ENCODE data around the gene LRRC40. TPM values are rescaled to one million over a fixed set of nuclear protein-coding genes. Genes with fewer than 3 reads are reported as not detected.

Gene LRRC40
- total RNA-seq (2021; ENCODE audit: unreplicated experiment) (13.4 TPM), Bru-seq, nascent RNA (percentile 77 among the genes with signal in this experiment), BruChase-seq, experiment 1, labeled RNA remaining after a 6-hour chase (percentile 70 among the genes with signal in this experiment), BruChase-seq, experiment 2, labeled RNA remaining after a 2-hour chase (percentile 75 among the genes with signal in this experiment)
- polyA plus RNA-seq (2012): 3.2 and 4.6 TPM in 2 replicates
- long read RNA-seq, transcript LRRC40-201 (15 exons, 2,884 nt): major isoform, 27 of 49 reads
- long read RNA-seq, partial matches to known transcripts: 6 of 49 reads
- long read RNA-seq, other reads (novel, unspliced or antisense): 16 of 49 reads

DNA sequence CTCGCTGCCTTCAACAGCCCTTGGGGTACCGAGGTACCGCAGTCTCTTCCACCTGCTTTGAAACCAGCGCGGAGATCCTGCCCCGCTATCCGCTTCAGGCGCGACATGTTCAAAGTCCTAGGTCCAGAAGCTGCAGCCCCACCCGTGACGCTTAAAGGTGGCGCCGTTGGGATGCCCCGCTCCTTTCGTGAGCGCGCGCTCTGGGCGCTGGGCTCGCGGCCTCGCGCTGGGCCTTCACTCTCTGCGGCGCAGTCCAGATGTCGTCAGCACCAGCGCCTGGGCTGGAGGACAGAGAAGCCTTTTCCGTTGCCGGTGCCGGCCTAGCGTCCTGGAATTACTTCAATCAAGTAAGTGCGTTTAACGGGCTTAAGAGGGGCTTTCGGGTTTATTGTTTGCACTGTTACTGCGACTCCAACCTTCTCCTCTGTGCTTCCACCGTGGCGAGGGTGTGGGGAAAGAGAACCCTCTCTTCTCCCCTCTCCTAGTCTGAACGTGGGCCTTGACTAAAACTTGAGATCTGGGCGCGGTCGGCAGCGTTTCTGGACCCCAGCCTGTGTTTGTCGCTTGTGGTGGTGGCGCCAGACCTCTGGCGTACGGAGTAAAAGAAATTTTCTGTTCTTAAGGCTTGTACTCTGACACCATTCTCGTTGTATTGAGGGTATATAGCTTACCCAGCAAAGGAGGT, at the start of gene LRRC40:
Gene LRRC40 (minus strand): TSS at position 146 of the 685 bp plus-strand sequence. CDS start 39 bp downstream, at position 107.
- intact Hi-C loops (cut with micrococcal nuclease): loop anchor here (1.0 kb wide), 1 partner anchor 16 kb away; the partner anchor contains the start of gene SRSF11
- TSS peak; percentile 63 for BruUV-seq (replicated peaks)
- CTCF ChIA-PET: no interaction called here

More for the DNA sequence above, at the start of gene LRRC40:
- H3K4me2 ChIP-seq (ENCODE audit: low read length): peak within 1 kb of the TSS; percentile 78
- H2AFZ ChIP-seq (ENCODE audit: low read depth, low read length, poor library complexity, severe bottlenecking): peak within 1 kb of the TSS; percentile 22
- H3K4me1 ChIP-seq (ENCODE audit: control insufficient read depth in 1 of 2, insufficient read depth in 2 of 2, low read length in 2 of 2): peaks cover 9 to 17% of the 10 kb centered on the region in 2 experiments; a peak in 3 of 4 replicates
- no peaks in the 10 kb centered on the region for H3K9me3 ChIP-seq (ENCODE audit: control insufficient read depth in 1 of 2, insufficient read depth in 1 of 2, low read depth in 1 of 2, low read length in 2 of 2)
- no peaks in the 10 kb centered on the region for H4K20me1 ChIP-seq (ENCODE audit: insufficient read depth)
- POLR2A ChIA-PET: interaction anchor here (1.7 kb wide), 1 partner anchor 15 kb away, joined by 6 read pairs; the partner anchor contains the start of gene SRSF11
- H3K27ac ChIP-seq (ENCODE audit: low read depth, low read length): peak within 1 kb of the TSS; percentile 78
- H3K9me2 ChIP-seq (ENCODE audit: insufficient read depth): no peaks in the 10 kb centered on the region
- ATAC-seq (peak; percentile 89), DNase-seq (ENCODE audit: low read depth, low spot score) (peak; percentile 90)
- H3K27me3 ChIP-seq (ENCODE audit: insufficient read depth, low read length): no peaks in the 10 kb centered on the region
- peak within 1 kb of the TSS; percentile 85 to 92 for H3K4me3 ChIP-seq (replicated peaks in 1 of 2; ENCODE audit: low read depth in 1 of 2, low read length in 2 of 2)
- RAD21 ChIA-PET (ENCODE audit: low non-redundant PET in 1 of 2, low total read pairs in 2 of 2, uncharacterized antibody in 2 of 2, unreplicated experiment in 2 of 2): no interaction called here
- H3K79me2 ChIP-seq (ENCODE audit: insufficient read depth, low read length): peaks cover 98% of the 10 kb centered on the region
- H3K9ac ChIP-seq (ENCODE audit: low read length): peak within 1 kb of the TSS; percentile 92
- H3K36me3 ChIP-seq (ENCODE audit: control insufficient read depth in 1 of 2, insufficient read depth in 2 of 2, low read length in 2 of 2): peaks cover 0 to 5% of the 10 kb centered on the region in 2 experiments; a peak in 2 of 4 replicates
- TF ChIP-seq, protein P1, sequence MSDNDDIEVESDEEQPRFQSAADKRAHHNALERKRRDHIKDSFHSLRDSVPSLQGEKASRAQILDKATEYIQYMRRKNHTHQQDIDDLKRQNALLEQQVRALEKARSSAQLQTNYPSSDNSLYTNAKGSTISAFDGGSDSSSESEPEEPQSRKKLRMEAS (IDR thresholded peaks at IDR 0.05): peak; percentile 89
- peak; percentile 89 for TF ChIP-seq SIN3A (IDR thresholded peaks at IDR 0.05; ENCODE audit: low read depth)
- TF ChIP-seq, protein P2, sequence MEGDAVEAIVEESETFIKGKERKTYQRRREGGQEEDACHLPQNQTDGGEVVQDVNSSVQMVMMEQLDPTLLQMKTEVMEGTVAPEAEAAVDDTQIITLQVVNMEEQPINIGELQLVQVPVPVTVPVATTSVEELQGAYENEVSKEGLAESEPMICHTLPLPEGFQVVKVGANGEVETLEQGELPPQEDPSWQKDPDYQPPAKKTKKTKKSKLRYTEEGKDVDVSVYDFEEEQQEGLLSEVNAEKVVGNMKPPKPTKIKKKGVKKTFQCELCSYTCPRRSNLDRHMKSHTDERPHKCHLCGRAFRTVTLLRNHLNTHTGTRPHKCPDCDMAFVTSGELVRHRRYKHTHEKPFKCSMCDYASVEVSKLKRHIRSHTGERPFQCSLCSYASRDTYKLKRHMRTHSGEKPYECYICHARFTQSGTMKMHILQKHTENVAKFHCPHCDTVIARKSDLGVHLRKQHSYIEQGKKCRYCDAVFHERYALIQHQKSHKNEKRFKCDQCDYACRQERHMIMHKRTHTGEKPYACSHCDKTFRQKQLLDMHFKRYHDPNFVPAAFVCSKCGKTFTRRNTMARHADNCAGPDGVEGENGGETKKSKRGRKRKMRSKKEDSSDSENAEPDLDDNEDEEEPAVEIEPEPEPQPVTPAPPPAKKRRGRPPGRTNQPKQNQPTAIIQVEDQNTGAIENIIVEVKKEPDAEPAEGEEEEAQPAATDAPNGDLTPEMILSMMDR (IDR thresholded peaks at IDR 0.05 in 2 of 3, conservative IDR thresholded peaks at IDR 0.05 in 1 of 3; ENCODE audit: borderline replicate concordance in 1 of 3, insufficient read depth in 1 of 3, low read depth in 2 of 3, low read length in 2 of 3): no peak
- TF ChIP-seq YY1 (IDR thresholded peaks at IDR 0.05; ENCODE audit: extremely low read depth, insufficient replicate concordance, low read depth, low read length): peak; percentile 72
- TF ChIP-seq ZFX (IDR thresholded peaks at IDR 0.05): peak; percentile 95
- peak; percentile 74 for TF ChIP-seq TCF7L2 (IDR thresholded peaks at IDR 0.05; ENCODE audit: borderline replicate concordance, extremely low read depth, insufficient read depth, insufficient read length)
- peak; percentile 67 for TF ChIP-seq POLR2A (IDR thresholded peaks at IDR 0.05; ENCODE audit: borderline replicate concordance, extremely low read depth, insufficient read depth, insufficient read length)
- TF ChIP-seq SP1 (IDR thresholded peaks at IDR 0.05; ENCODE audit: low read depth): peak; percentile 74
- TF ChIP-seq ZNF274 (IDR thresholded peaks at IDR 0.05; ENCODE audit: low read depth, low read length): no peak
- TF ChIP-seq CBX3 (IDR thresholded peaks at IDR 0.05; ENCODE audit: low read depth): peak; percentile 75; the same call in 1 of the 2 replicates
- TF ChIP-seq POLR2AphosphoS5 (IDR thresholded peaks at IDR 0.05; ENCODE audit: low read depth, low read length): peak; percentile 90
- TF ChIP-seq SRF (IDR thresholded peaks at IDR 0.05; ENCODE audit: low read depth): peak; percentile 97
- no peak for TF ChIP-seq RAD21 (IDR thresholded peaks at IDR 0.05; ENCODE audit: low read depth)
- TF ChIP-seq, protein P3, sequence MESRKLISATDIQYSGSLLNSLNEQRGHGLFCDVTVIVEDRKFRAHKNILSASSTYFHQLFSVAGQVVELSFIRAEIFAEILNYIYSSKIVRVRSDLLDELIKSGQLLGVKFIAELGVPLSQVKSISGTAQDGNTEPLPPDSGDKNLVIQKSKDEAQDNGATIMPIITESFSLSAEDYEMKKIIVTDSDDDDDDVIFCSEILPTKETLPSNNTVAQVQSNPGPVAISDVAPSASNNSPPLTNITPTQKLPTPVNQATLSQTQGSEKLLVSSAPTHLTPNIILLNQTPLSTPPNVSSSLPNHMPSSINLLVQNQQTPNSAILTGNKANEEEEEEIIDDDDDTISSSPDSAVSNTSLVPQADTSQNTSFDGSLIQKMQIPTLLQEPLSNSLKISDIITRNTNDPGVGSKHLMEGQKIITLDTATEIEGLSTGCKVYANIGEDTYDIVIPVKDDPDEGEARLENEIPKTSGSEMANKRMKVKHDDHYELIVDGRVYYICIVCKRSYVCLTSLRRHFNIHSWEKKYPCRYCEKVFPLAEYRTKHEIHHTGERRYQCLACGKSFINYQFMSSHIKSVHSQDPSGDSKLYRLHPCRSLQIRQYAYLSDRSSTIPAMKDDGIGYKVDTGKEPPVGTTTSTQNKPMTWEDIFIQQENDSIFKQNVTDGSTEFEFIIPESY (IDR thresholded peaks at IDR 0.05; ENCODE audit: extremely low read depth, insufficient replicate concordance, low read length): peak; percentile 41
- TF ChIP-seq CEBPB (IDR thresholded peaks at IDR 0.05; ENCODE audit: low read depth): no peak
